Mucosa of descending colon (tissue), 3 donors: ENCODE measurements around the gene SERPINH1. TPM values are rescaled to one million over a fixed set of nuclear protein-coding genes. Genes with fewer than 3 reads are reported as not detected.

Experiments
- ATAC-seq: fragments of 200-7000 bp; cut with Tn5 transposase; one replicate; pipeline ENCODE4 v1.9.1; 2020; ENCODE audit warnings: mild to moderate bottlenecking, moderate library complexity
- DNase-seq, 3 donors: peaks; one replicate each; pipeline ENCODE4 v3.0.0-alpha.2; 2020
- H3K36me3 ChIP-seq: fragments of 200-600 bp; one replicate; pipeline ENCODE4 v1.8.0; 2021; ENCODE audit warnings: low read depth, mild to moderate bottlenecking
- H3K4me1 ChIP-seq: fragments of 200-600 bp; one replicate; pipeline ENCODE4 v1.8.0; 2021; ENCODE audit warnings: low read depth, mild to moderate bottlenecking
- H3K4me3 ChIP-seq: fragments of 200-600 bp; one replicate; pipeline ENCODE4 v1.8.0; 2021; ENCODE audit warnings: mild to moderate bottlenecking
- H3K9me3 ChIP-seq: fragments of 200-600 bp; one replicate; pipeline ENCODE4 v1.8.0; 2021; ENCODE audit warnings: mild to moderate bottlenecking
- CTCF ChIP-seq: fragments of 200-600 bp; IDR thresholded peaks from one replicate; pipeline ENCODE4 v1.8.0; 2022; ENCODE audit warnings: antibody characterized with exemption, mild to moderate bottlenecking
- intact Hi-C, 2 donors: fragments of 100-400 bp; cut with DNase I in 1 of 2; cut with micrococcal nuclease in 1 of 2; formaldehyde crosslinking; loops; one replicate each; pipeline versions ENCODE4 v1.11.0 to v1.11.1; 2022; cut with DNase I, micrococcal nuclease
- total RNA-seq, 3 donors: library from RNA; stranded (reverse); fragmentation: NEBNext Ultra II Directional in 2 of 3; extraction: Animal tissue kit (Norgen Biotek cat#: 25700) in 2 of 3; gene quantifications; one replicate each; pipeline versions ENCODE4 v1.2.1 to v1.2.4, GENCODE V29; 2021 to 2023
- donor health status: DM: no; HTN: no; CAD: no; lungs with moderate emphysema.
- donor health status: DM: no; HTN: no; CAD: no.
- donor health status: DM: no; HTN: yes; CAD: no.

The SERPINH1 gene
- total RNA-seq, 3 donors from 2014 or later, result 44.1 to 87.0 (median 50.5) TPM

GRCh38 chr11:75563978-75564552, 2.0 kb downstream of the SERPINH1 start:
- no peak for ATAC-seq
- Histone ChIP-seq H3K4me3 (no peak overlapping the region), H3K36me3 (peaks cover 3% of the 10 kb centered on the region), H3K9me3 (no peaks in the 10 kb centered on the region), H3K4me1 (peaks cover 14% of the 10 kb centered on the region)
- no peak for TF ChIP-seq CTCF
- peak in 1 of 3 donors; percentile 76 for DNase-seq
- intact Hi-C loops, result no loop called here

- TF ChIP-seq CTCF, result no peak
- intact Hi-C loops, result no loop called here
- peaks cover 6% of the 10 kb centered on the region for H3K36me3 ChIP-seq
- DNase-seq (peak in 1 of 3 donors; percentile 53), ATAC-seq (no peak)
- H3K9me3 ChIP-seq, result no peaks in the 10 kb centered on the region
- H3K4me1 ChIP-seq, result peaks cover 14% of the 10 kb centered on the region
- no peak overlapping the region for H3K4me3 ChIP-seq
These were observed 3.3 kb downstream of the SERPINH1 start for GRCh38 chr11:75565221-75565814.

- Histone ChIP-seq H3K36me3 (peaks cover 10% of the 10 kb centered on the region), H3K4me3 (no peak overlapping the region), H3K9me3 (no peaks in the 10 kb centered on the region), H3K4me1 (peaks cover 14% of the 10 kb centered on the region)
- intact Hi-C loops, result no loop called here
- TF ChIP-seq CTCF, result no peak
- DNase-seq (no peak), ATAC-seq (no peak)
These were observed 4.1 kb downstream of the SERPINH1 start for GRCh38 chr11:75565916-75566762.

- peaks cover 14% of the 10 kb centered on the region for H3K4me1 ChIP-seq
- peaks cover 10% of the 10 kb centered on the region for H3K36me3 ChIP-seq
- DNase-seq (no peak), ATAC-seq (no peak)
- intact Hi-C loops, result no loop called here
- H3K4me3 ChIP-seq, result no peak overlapping the region
- H3K9me3 ChIP-seq, result no peaks in the 10 kb centered on the region
- no peak for TF ChIP-seq CTCF
These were observed 4.8 kb downstream of the SERPINH1 start for GRCh38 chr11:75566763-75567279.

GRCh38 chr11:75567971-75568370, 5.9 kb downstream of the SERPINH1 start:
- ATAC-seq (no peak), DNase-seq (no peak)
- intact Hi-C loops, result no loop called here
- no peak for TF ChIP-seq CTCF
- peaks cover 14% of the 10 kb centered on the region for H3K4me1 ChIP-seq
- H3K36me3 ChIP-seq, result peaks cover 10% of the 10 kb centered on the region
- no peak overlapping the region for H3K4me3 ChIP-seq
- no peaks in the 10 kb centered on the region for H3K9me3 ChIP-seq
